Left lobe of liver (tissue), 2 donors: ENCODE measurements around the gene AGFG1. TPM values are rescaled to one million over a fixed set of nuclear protein-coding genes. Genes with fewer than 3 reads are reported as not detected.
A peak's percentile ranks its signal among the peaks of the same experiment; 100 is the strongest.

Experiments
- ATAC-seq: fragments of 200-7000 bp; cut with Tn5 transposase; one replicate; pipeline ENCODE4 v1.9.1; 2020; ENCODE audit warnings: mild to moderate bottlenecking, moderate library complexity
- DNase-seq: peaks from one replicate; pipeline ENCODE4 v3.0.0-alpha.2; 2020; ENCODE audit warnings: low spot score
- total RNA-seq: library from RNA; stranded (reverse); gene quantifications from one replicate; pipeline ENCODE4 v1.2.1, GENCODE V29; 2021
- donor health status: DM: no; HTN: no; CAD: no; lungs with moderate emphysema.
- donor health status: DM: no; HTN: yes; CAD: no.

AGFG1 gene
- total RNA-seq, 1 donor from 2014 or later: 21.9 TPM

GRCh38 chr2:227606476-227606875 lies 134.5 kb downstream of the AGFG1 start:
- peak; percentile 86 for ATAC-seq
- peak; percentile 51 for DNase-seq

GRCh38 chr2:227607941-227608340 lies 136.0 kb downstream of the AGFG1 start:
- DNase-seq (no peak), ATAC-seq (peak; percentile 21)

GRCh38 chr2:227608561-227609338 lies 136.8 kb downstream of the AGFG1 start:
- peak; percentile 25 for ATAC-seq
- no peak for DNase-seq

- ATAC-seq (peak; percentile 40), DNase-seq (no peak)
Observed at GRCh38 chr2:227610123-227610522, 138.2 kb downstream of the AGFG1 start.

Other genes starting within 250 kb of the AGFG1 start
- gene MFF, start 146.9 kb upstream of the AGFG1 start, total RNA-seq: 27.6 TPM
- gene TM4SF20, start 92.8 kb upstream of the AGFG1 start, total RNA-seq: not detected
- gene SCYGR1, start 84.2 kb upstream of the AGFG1 start, total RNA-seq: not detected
- not detected for gene SCYGR2, start 126.7 kb downstream of the AGFG1 start, total RNA-seq
- gene SCYGR3, start 142.7 kb downstream of the AGFG1 start, total RNA-seq: not detected
- gene SCYGR4, start 145.3 kb downstream of the AGFG1 start, total RNA-seq: not detected
- not detected for gene SCYGR5, start 194.6 kb downstream of the AGFG1 start, total RNA-seq
- 14.6 TPM for gene SLC19A3, start 245.9 kb downstream of the AGFG1 start, total RNA-seq